ENCODE measurements around the gene TBC1D2B. TPM values are rescaled to one million over a fixed set of nuclear protein-coding genes. Genes with fewer than 3 reads are reported as not detected.

Gene TBC1D2B
- total and polyA plus RNA-seq, 8 donors = 13.4 to 35.8 (median 22.6) TPM

GRCh38 chr15:78093242-78094020, 15.9 kb upstream of the TBC1D2B start:
- Histone ChIP-seq H3K36me3 (no peaks in the 10 kb centered on the region), H3K9me3 (no peaks in the 10 kb centered on the region), H3K4me3 (no peak overlapping the region), H3K27ac (no peak overlapping the region), H3K4me1 (peaks cover 2 to 4% (median 4%) of the 10 kb centered on the region in 3 donors), H3K27me3 (no peaks in the 10 kb centered on the region)
- DNase-seq (no peak), FAIRE-seq (no peak), ATAC-seq (peak in 3 of 4 donors; percentile 26 to 33 (median 31))
- WGBS, 2 donors = 74 to 75% methylated on average over 5 of the region's 5 CpGs
- intact Hi-C loops (cut with DNase I) = no loop called here
- TF ChIP-seq CTCF (IDR thresholded peaks at IDR 0.05) = no peak

GRCh38 chr15:78092261-78093041, 14.9 kb upstream of the TBC1D2B start, which contains the start of gene SH2D7:
Gene SH2D7 (plus strand): TSS chr15:78092561. CDS start chr15:78092585, 24 bp downstream.
- no peaks in the 10 kb centered on the region for H3K27me3 ChIP-seq
- 74 to 75% methylated on average over 11 of the region's 11 CpGs for WGBS, 2 donors
- no peak for FAIRE-seq
- H3K27ac ChIP-seq = no peak within 1 kb of the TSS
- H3K4me3 ChIP-seq = no peak within 1 kb of the TSS
- no peaks in the 10 kb centered on the region for H3K9me3 ChIP-seq
- intact Hi-C loops (cut with DNase I) = no loop called here
- TF ChIP-seq CTCF (IDR thresholded peaks at IDR 0.05) = no peak
- ATAC-seq = peak in 2 of 4 donors; percentile 14 to 23
- no peak for DNase-seq
- peaks cover 3 to 6% (median 4%) of the 10 kb centered on the region in 3 donors for H3K4me1 ChIP-seq
- no peaks in the 10 kb centered on the region for H3K36me3 ChIP-seq

- DNase-seq (no peak), ATAC-seq (no peak), FAIRE-seq (no peak)
- no peaks in the 10 kb centered on the region for H3K27me3 ChIP-seq
- intact Hi-C loops (cut with DNase I) = no loop called here
- no peaks in the 10 kb centered on the region for H3K36me3 ChIP-seq
- H3K27ac ChIP-seq = no peak overlapping the region
- TF ChIP-seq CTCF (IDR thresholded peaks at IDR 0.05) = no peak
- peaks cover 3 to 6% (median 4%) of the 10 kb centered on the region in 3 donors for H3K4me1 ChIP-seq
- H3K9me3 ChIP-seq = no peaks in the 10 kb centered on the region
- no peak overlapping the region for H3K4me3 ChIP-seq
- 88% methylated on average over 3 of the region's 3 CpGs for WGBS, 2 donors
Observed at GRCh38 chr15:78090422-78091063, 13.0 kb upstream of the TBC1D2B start.

- intact Hi-C loops (cut with DNase I) = no loop called here
- peaks cover 3 to 6% (median 4%) of the 10 kb centered on the region in 3 donors for H3K4me1 ChIP-seq
- no peak overlapping the region for H3K27ac ChIP-seq
- FAIRE-seq (no peak), DNase-seq (peak in 3 of 6 donors; percentile 45 to 59 (median 50)), ATAC-seq (peak; percentile 41 to 82 (median 72))
- H3K36me3 ChIP-seq = no peaks in the 10 kb centered on the region
- no peaks in the 10 kb centered on the region for H3K9me3 ChIP-seq
- TF ChIP-seq CTCF (IDR thresholded peaks at IDR 0.05) = no peak
- no peaks in the 10 kb centered on the region for H3K27me3 ChIP-seq
- WGBS, 2 donors = 39 to 43% methylated on average over 3 of the region's 3 CpGs
- no peak overlapping the region for H3K4me3 ChIP-seq
Observed at GRCh38 chr15:78088773-78089080, 11.2 kb upstream of the TBC1D2B start.
